Smooth muscle cell (in vitro differentiated cells): ENCODE results near the gene CCL26. TPM values are rescaled to one million over a fixed set of nuclear protein-coding genes. Genes with fewer than 3 reads are reported as not detected.

Experiments
- DNase-seq: peaks from one replicate; lab custom pipeline; 2025; ENCODE audit not compliant: unreplicated experiment; lab: John Stamatoyannopoulos, UW
- H2AFZ ChIP-seq: fragments of 200-600 bp; sonication (generic); 2 replicates; pipeline ENCODE4 v1.6.0; 2016; ENCODE audit warnings: antibody characterized with exemption, low read depth, mild to moderate bottlenecking
- H3F3A ChIP-seq: fragments of 200-600 bp; sonication (generic); 2 replicates; pipeline ENCODE4 v1.6.0; 2017; ENCODE audit warnings: antibody characterized with exemption, low read depth
- H3K27ac ChIP-seq: fragments of 200-600 bp; sonication (generic); 2 replicates; pipeline ENCODE4 v1.5.1; 2016; ENCODE audit warnings: low read depth, mild to moderate bottlenecking
- H3K27me3 ChIP-seq: fragments of 200-600 bp; sonication (generic); 2 replicates; pipeline ENCODE4 v1.6.1; 2016; ENCODE audit warnings: low read depth, mild to moderate bottlenecking
- H3K36me3 ChIP-seq: fragments of 200-600 bp; sonication (generic); 2 replicates; pipeline ENCODE4 v1.5.1; 2016; ENCODE audit warnings: low read depth
- H3K4me1 ChIP-seq: fragments of 200-600 bp; sonication (generic); 2 replicates; pipeline ENCODE4 v1.5.1; 2016; ENCODE audit warnings: low read depth
- H3K4me2 ChIP-seq: fragments of 200-600 bp; sonication (generic); 2 replicates; pipeline ENCODE4 v1.6.0; 2016; ENCODE audit warnings: mild to moderate bottlenecking
- H3K4me3 ChIP-seq: fragments of 200-600 bp; sonication (generic); 2 replicates; pipeline ENCODE4 v1.5.1; 2016; ENCODE audit warnings: mild to moderate bottlenecking
- H3K79me2 ChIP-seq: fragments of 200-600 bp; sonication (generic); 2 replicates; pipeline ENCODE4 v1.6.0; 2016; ENCODE audit warnings: low read depth, mild to moderate bottlenecking
- H3K9ac ChIP-seq: fragments of 200-600 bp; sonication (generic); 2 replicates; pipeline ENCODE4 v1.6.0; 2016; ENCODE audit warnings: low read depth
- H3K9me3 ChIP-seq: fragments of 200-600 bp; sonication (generic); replicated peaks from 2 replicates; pipeline ENCODE4 v1.5.1; 2016; ENCODE audit warnings: low read depth
- H4K20me1 ChIP-seq: fragments of 200-600 bp; sonication (generic); 2 replicates; pipeline ENCODE4 v1.6.0; 2016; ENCODE audit warnings: low read depth
- WGBS: methylation state at CpG from one replicate; pipeline ENCODE4 v1.1.7; 2016; ENCODE audit warnings: low lambda C conversion rate; 5-methylcytosine and 5-hydroxymethylcytosine counted together
- polyA plus RNA-seq: library from polyadenylated mRNA; unstranded; fragments of >200 nt; fragmentation: Nextera tagmentation; extraction: Ambion mirVana; gene quantifications from 2 replicates; pipeline ENCODE4 v1.2.1, GENCODE V29; 2016
- total RNA-seq: library from RNA; depleted of rRNA; stranded (reverse); fragments of >200 nt; gene quantifications from 2 replicates; pipeline ENCODE4 v1.2.3, GENCODE V29; 2014
- TF ChIP-seq, protein P1 (sequence below): fragments of 200-600 bp; sonication (generic); IDR thresholded peaks from 2 replicates; pipeline ENCODE4 v1.5.1; 2017; ENCODE audit warnings: borderline replicate concordance, mild to moderate bottlenecking, antibody characterized with exemption; ENCODE audit not compliant: insufficient read depth, poor library complexity, severe bottlenecking

Gene CCL26
- total and polyA plus RNA-seq, 2 experiments from 2014 or later, result 1.2 TPM; not detected in 1

DNA sequence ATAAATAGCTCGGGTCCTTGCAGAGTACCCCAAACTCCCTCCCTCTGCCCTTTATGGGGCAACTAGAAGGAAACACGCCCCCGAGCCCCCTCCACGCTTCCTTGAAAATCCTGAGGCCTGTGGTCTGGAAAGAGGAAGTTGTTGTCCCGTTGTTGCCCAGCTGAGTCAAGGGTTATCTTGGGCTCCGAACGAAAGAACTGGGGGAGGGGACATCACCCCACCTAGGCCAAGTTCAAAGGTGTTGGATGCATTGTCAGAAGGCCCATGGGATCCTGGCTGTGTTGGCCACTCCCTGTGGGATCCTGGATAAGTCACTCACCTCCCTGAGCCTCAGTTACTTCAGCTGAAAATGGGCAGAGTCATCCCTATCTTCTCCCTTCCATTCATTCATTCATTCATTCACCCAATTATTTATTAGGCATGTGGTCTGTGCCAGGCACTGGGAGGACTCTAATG lies 41.8 kb upstream of the CCL26 start, which contains the start of gene CCL24:
TSS of gene CCL24 (minus strand) at position 26 of the 456 bp plus-strand sequence. CDS start 91 bp downstream, outside the sequence.
- WGBS, result 85% methylated on average over 7 of the region's 7 CpGs
- TF ChIP-seq, protein P1, sequence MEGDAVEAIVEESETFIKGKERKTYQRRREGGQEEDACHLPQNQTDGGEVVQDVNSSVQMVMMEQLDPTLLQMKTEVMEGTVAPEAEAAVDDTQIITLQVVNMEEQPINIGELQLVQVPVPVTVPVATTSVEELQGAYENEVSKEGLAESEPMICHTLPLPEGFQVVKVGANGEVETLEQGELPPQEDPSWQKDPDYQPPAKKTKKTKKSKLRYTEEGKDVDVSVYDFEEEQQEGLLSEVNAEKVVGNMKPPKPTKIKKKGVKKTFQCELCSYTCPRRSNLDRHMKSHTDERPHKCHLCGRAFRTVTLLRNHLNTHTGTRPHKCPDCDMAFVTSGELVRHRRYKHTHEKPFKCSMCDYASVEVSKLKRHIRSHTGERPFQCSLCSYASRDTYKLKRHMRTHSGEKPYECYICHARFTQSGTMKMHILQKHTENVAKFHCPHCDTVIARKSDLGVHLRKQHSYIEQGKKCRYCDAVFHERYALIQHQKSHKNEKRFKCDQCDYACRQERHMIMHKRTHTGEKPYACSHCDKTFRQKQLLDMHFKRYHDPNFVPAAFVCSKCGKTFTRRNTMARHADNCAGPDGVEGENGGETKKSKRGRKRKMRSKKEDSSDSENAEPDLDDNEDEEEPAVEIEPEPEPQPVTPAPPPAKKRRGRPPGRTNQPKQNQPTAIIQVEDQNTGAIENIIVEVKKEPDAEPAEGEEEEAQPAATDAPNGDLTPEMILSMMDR, result no peak
- H3K36me3 ChIP-seq, result no peaks in the 10 kb centered on the region
- no peaks in the 10 kb centered on the region for H3K27me3 ChIP-seq
- no peak within 1 kb of the TSS for H3K4me2 ChIP-seq
- no peaks in the 10 kb centered on the region for H3K9me3 ChIP-seq
- no peak within 1 kb of the TSS for H3K4me3 ChIP-seq
- no peaks in the 10 kb centered on the region for H3K4me1 ChIP-seq
- no peak within 1 kb of the TSS for H2AFZ ChIP-seq
- H4K20me1 ChIP-seq, result no peaks in the 10 kb centered on the region
- H3K9ac ChIP-seq, result no peak within 1 kb of the TSS
- H3F3A ChIP-seq, result no peaks in the 10 kb centered on the region
- DNase-seq, result no peak
- H3K79me2 ChIP-seq, result no peaks in the 10 kb centered on the region
- H3K27ac ChIP-seq, result no peak within 1 kb of the TSS

DNA sequence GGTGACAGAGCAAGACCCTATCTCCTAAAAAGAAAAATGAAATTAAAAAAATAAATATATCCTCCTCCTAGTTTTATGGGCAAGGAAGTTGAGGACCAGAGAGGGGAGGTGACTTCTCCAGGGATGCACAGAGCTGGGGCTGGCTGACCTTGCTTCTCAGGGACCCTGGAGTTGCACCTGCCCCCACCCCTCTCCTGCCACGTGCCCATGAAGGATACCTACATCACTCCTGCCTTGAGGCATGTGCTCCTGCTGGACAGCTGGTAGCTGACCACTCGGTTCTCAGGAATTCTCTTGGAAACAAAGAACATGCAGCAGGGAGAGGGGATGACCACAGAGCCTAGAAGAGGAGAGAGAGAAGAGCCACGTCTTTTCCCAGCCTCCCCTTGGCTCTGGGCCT lies 41.1 kb upstream of the CCL26 start:
- Histone ChIP-seq H3K4me3 (no peak overlapping the region), H3K79me2 (no peaks in the 10 kb centered on the region), H4K20me1 (no peaks in the 10 kb centered on the region), H2AFZ (no peak overlapping the region), H3K27me3 (no peaks in the 10 kb centered on the region), H3K9ac (no peak overlapping the region), H3K27ac (no peak overlapping the region), H3K9me3 (no peaks in the 10 kb centered on the region), H3K4me1 (no peaks in the 10 kb centered on the region), H3F3A (no peaks in the 10 kb centered on the region), H3K4me2 (no peak overlapping the region), H3K36me3 (no peaks in the 10 kb centered on the region)
- 81% methylated on average over 3 of the region's 3 CpGs for WGBS
- DNase-seq, result no peak
- TF ChIP-seq, protein P1, result no peak

DNA sequence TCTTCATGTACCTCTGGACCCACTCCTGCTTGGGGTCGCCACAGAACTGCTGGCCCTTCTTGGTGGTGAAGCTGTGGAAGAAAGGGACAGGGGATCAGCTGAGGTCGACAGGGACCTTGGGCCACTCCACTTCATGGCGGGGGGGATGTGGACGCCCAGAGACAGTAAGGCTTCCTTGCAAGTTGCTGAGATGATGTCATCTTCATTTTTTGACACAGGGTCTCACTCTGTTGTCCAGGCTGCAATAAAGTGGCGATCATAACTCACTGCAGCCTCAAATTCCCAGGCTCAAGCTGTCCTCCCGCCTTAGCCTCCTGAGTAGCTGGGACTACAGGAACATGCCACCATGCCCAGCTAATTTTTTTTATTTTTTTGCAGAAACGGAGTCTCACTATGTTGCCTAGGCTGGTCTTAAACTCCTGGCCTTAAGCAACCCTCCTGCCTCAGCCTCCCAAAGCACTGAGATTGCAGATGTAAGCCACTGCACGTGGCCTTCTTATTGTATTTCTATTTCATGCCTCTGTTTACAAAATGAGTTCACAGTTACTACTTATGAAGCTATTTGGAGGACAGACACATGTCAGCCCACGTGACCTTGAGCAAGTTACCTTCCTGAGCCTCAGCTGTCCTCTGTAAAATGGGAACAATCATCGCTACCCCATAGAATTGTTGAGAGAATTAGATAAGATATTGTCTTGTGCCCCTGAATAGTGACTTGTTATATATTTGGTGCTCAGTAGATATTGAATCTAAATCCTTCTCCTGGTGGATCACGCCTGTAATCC lies 40.1 kb upstream of the CCL26 start:
- H3K27ac ChIP-seq, result no peak overlapping the region
- TF ChIP-seq, protein P1, result no peak
- WGBS, result 87% methylated on average over 11 of the region's 11 CpGs

More for the DNA sequence above, 40.1 kb upstream of the CCL26 start:
- H2AFZ ChIP-seq, result no peak overlapping the region
- H3K9me3 ChIP-seq, result no peaks in the 10 kb centered on the region
- H3K36me3 ChIP-seq, result no peaks in the 10 kb centered on the region
- no peaks in the 10 kb centered on the region for H3K4me1 ChIP-seq
- H3K4me2 ChIP-seq, result no peak overlapping the region
- H3K4me3 ChIP-seq, result no peak overlapping the region
- no peaks in the 10 kb centered on the region for H3K79me2 ChIP-seq
- H4K20me1 ChIP-seq, result no peaks in the 10 kb centered on the region
- no peaks in the 10 kb centered on the region for H3K27me3 ChIP-seq
- no peak for DNase-seq
- no peak overlapping the region for H3K9ac ChIP-seq
- no peaks in the 10 kb centered on the region for H3F3A ChIP-seq
